Effector memory CD4-positive, alpha-beta T cell (primary cell): Measurements from ENCODE around the gene ZDBF2.

Experiments used
- DNase-seq, 3 donors: peaks; one replicate each; pipeline ENCODE4 v3.0.0-alpha.2; 2020
- H3K27ac ChIP-seq: 2 replicates; pipeline ENCODE4 v1.7.0; 2013; ENCODE audit warnings: mild to moderate bottlenecking, low read length, moderate library complexity; ENCODE audit not compliant: insufficient read depth, poor library complexity, severe bottlenecking
- H3K27me3 ChIP-seq: replicated peaks from 2 replicates; pipeline ENCODE4 v1.7.0; 2013; ENCODE audit warnings: mild to moderate bottlenecking, low read length; ENCODE audit not compliant: insufficient read depth, control insufficient read depth, poor library complexity, severe bottlenecking
- H3K36me3 ChIP-seq: 2 replicates; pipeline ENCODE4 v1.7.0; 2013; ENCODE audit warnings: mild to moderate bottlenecking, low read length, moderate library complexity; ENCODE audit not compliant: control insufficient read depth, insufficient read depth
- H3K4me1 ChIP-seq: 2 replicates; pipeline ENCODE4 v1.7.0; 2013; ENCODE audit warnings: low read length, mild to moderate bottlenecking; ENCODE audit not compliant: control insufficient read depth, insufficient read depth, poor library complexity, severe bottlenecking
- H3K4me3 ChIP-seq: 2 replicates; pipeline ENCODE4 v1.7.0; 2013; ENCODE audit warnings: low read length, low read depth, mild to moderate bottlenecking; ENCODE audit not compliant: insufficient read depth, poor library complexity, severe bottlenecking
- H3K9me3 ChIP-seq: 2 replicates; pipeline ENCODE4 v1.7.0; 2013; ENCODE audit warnings: mild to moderate bottlenecking, low read length, moderate library complexity; ENCODE audit not compliant: control insufficient read depth

The ZDBF2 gene

DNA sequence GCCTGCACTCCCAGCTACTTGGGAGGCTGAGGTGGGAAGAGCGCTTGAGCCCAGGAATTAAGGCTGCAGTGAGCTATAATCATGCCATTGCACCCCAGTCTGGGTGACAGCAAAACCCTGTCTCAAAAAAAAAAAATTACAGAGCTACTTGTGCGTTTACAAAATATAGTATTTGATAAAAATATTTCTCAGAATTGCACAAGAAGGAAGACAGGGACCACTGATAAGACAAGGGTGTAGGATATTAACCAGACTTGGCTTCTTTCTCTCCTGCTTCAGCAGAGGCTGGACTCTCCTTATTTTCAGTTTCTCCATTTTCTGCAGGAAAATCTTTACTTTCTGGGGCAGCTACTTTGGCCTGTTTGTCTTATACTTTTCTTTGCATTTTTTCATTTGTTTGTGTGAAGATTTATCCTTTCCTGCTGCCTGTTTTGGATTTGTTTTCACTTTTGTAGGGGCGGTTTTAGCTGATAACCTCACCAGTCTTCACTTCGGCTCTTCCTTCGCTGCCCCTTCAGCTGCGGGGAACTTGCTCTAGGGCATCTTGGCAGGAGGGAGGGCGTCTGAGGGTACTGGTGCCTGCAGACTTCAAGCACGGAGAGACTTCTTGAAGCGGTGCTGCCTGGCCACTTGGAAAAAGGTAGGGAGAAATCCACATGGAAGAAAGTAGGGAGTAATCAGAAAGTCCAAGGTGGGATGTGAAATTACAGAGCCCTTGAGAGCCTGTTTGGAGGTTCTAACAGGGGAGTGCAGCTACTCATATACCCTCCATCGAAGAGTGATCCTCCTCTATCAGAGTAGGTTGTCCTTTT is 14.9 kb upstream of the ZDBF2 start:
- H3K27me3 ChIP-seq, result peaks cover 18% of the 10 kb centered on the region
- H3K9me3 ChIP-seq, result no peaks in the 10 kb centered on the region
- H3K4me3 ChIP-seq, result no peak overlapping the region
- H3K4me1 ChIP-seq, result no peaks in the 10 kb centered on the region
- H3K36me3 ChIP-seq, result no peaks in the 10 kb centered on the region
- DNase-seq, result no peak
- no peak overlapping the region for H3K27ac ChIP-seq

DNA sequence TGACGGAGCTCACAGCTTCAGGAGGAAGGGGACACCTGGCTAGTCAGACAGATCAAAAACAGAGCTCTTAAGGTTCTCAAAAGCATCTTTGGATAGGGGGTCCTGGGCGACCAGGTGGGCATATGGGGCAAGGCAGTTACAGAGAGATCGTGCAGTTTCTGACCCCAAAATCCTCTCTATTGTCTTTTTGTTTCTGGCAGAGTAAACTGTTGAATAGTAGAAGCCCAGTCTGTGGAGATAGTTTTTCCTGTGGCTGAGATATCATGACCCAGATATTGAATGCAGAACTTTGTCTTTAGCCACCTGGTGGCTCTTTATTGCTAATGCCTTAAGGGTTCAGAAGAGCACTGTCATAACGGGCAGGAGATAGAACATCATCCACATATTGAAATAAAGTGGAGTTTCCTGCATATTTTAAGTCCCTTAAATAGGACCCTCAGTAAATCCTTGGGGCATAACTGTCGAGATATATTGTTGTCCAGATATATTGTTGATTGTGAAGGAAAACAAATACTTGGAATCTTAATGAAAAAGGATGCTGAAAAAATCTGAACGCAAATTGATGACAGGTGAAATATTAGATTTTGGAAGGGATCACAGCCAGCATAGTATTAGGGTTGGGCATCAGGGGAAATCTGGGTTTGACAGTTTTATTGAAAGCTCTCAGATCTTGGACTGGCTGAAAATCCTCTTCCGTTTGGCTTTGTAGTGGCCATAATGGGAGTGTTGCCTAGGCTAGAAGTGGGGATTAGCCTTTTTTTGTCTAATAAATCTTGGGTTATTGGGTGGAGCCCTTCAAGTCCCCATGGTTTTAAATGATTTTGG is 14.1 kb upstream of the ZDBF2 start:
- no peak overlapping the region for H3K4me3 ChIP-seq
- DNase-seq, result no peak
- H3K9me3 ChIP-seq, result no peaks in the 10 kb centered on the region
- H3K27me3 ChIP-seq, result peaks cover 12% of the 10 kb centered on the region
- no peaks in the 10 kb centered on the region for H3K4me1 ChIP-seq
- no peak overlapping the region for H3K27ac ChIP-seq
- H3K36me3 ChIP-seq, result no peaks in the 10 kb centered on the region

DNA sequence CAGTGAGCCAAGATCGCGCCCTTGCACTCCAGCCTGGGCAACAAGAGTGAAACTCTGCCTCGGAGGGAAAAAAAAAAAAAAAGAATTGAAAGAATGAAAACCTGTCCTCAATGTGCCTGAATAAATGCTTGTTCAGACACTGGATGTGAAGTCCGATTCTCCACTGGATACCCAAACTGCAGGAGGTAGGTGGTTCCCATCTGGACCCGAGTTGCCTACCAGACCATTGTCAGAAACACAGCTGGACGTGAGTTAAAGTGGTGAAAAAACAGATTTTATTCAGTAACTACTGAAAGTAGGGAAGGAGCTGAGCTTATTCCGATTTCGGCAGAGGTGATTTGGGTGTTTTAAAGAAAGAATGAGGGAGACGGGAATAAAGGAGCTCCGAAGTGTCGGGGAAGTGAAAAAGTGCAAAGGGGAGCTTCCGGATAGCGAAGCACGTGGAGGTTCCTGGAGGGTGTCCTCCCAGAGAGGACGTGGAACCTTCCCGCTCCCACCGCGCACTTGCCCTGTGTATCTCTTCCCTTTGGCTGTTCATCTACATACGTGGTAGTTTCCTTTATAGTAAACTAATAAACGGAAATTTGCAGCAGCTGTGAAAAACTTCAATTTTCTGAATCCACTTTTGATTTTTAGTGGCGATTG is 10.4 kb upstream of the ZDBF2 start:
- DNase-seq, result no peak
- Histone ChIP-seq H3K4me1 (no peaks in the 10 kb centered on the region), H3K27ac (no peak overlapping the region), H3K4me3 (no peak overlapping the region), H3K36me3 (no peaks in the 10 kb centered on the region), H3K9me3 (no peaks in the 10 kb centered on the region), H3K27me3 (peaks cover 30% of the 10 kb centered on the region)

DNA sequence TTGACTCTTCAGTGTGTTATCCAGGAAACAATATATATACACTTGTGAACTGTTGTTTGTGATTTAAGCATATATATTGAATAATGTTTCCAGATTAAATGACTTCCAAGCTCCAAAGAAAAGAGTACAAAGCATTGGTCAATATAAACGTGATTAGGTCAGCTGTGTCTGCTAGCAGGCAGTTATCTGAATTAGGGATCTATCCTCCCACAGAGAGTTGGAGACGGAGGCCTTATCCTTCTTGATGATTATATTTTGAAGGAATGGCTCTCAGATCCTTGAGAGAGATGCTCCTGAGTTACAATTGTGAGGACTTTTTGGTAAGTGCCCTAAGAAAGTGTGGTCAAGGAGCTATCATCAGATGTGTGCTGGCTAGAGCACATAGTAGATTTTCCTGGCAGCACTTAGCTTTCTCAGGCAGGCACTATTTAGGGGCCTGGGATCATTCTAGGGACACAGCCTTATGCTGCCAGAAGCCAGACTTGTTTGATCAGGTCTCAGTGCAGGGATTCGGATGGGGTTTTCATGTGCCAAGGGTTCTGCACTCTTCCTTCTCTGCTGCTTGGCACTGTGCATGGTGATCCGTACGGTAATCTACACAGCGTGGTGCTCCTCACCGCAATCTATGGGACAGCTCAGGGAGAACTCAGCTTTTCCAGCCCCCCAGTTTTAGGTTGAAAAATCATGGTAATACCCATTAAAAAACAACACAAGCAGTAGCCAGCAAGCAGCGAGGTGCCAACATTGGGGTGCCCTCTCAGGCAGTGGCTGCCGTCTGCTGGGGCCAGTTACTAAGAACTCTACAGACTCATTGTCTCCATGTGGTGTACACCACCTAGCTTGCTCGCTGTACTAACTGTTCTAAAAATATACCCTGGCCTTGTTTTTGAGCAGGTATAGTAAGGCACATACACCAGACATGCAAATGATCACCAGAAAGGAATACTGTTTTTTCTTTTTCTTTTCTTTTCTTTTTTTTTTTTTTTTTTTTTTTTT is 8.0 kb upstream of the ZDBF2 start:
- Histone ChIP-seq H3K4me1 (no peaks in the 10 kb centered on the region), H3K36me3 (no peaks in the 10 kb centered on the region), H3K4me3 (no peak overlapping the region), H3K9me3 (no peaks in the 10 kb centered on the region), H3K27me3 (peaks cover 23% of the 10 kb centered on the region), H3K27ac (no peak overlapping the region)
- DNase-seq, result no peak

DNA sequence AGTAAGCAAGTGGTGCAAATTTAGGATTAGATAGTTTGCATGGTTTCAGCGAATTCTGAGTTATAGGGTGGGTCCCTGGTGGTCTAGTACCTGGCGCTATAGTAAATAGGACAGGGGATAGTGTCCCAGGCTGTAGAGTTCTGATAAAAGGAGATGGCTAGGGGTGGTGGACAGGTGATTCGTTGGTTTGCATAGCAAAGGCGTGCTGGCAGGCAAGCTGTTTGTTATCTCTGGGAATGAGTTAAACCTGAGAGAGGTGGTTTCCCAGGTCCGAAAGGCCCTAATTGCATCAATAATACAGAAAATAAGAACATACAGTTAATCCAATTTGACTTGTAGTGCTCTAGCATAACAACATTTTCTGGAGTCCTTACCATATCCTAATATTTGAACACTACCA is 6.9 kb upstream of the ZDBF2 start:
- DNase-seq, result no peak
- Histone ChIP-seq H3K9me3 (no peaks in the 10 kb centered on the region), H3K27ac (no peak overlapping the region), H3K4me3 (no peak overlapping the region), H3K36me3 (no peaks in the 10 kb centered on the region), H3K27me3 (peaks cover 23% of the 10 kb centered on the region), H3K4me1 (no peaks in the 10 kb centered on the region)

DNA sequence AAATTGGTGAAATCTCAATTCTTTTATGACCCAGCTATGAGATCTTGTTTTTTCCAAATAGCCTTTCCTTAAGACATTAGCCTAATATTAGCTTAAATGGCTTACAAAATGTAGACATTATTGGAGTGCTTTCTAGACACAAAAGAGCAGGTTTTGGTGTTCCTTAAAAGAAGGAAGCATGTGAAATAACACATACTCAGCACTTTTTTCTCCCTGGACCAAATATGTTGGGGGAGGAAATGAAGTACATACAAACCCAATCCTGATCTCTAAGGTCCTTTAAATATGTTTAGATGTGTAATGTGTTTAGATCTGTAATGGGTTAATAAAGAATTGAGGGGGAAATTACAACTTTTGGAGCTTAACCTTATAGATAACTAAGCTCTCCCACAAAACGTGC is 3.4 kb upstream of the ZDBF2 start:
- Histone ChIP-seq H3K9me3 (no peaks in the 10 kb centered on the region), H3K4me1 (peaks cover 14% of the 10 kb centered on the region), H3K36me3 (no peaks in the 10 kb centered on the region), H3K4me3 (no peak overlapping the region), H3K27me3 (peaks cover 16% of the 10 kb centered on the region), H3K27ac (no peak overlapping the region)
- DNase-seq, result no peak

DNA sequence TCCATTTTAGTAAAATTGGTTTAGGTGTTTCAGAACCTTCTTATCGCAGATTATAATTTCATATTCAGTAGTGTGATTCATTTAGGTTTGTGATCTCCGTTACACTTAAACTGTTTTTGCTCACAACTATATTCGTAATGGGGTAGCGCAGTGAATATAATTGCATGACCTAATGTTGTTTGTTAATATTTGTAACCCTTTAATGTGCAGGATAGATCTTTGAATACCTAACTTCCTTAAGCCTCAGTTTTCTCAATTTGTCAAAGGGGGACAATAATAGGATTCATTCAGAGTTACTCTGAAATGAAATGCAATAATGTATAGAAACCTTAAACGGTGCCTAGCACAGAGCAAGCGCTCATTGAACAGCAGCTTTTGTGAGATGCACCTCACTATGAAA is 558 bp upstream of the ZDBF2 start:
- H3K4me3 ChIP-seq, result no peak overlapping the region
- H3K27ac ChIP-seq, result no peak overlapping the region
- no peaks in the 10 kb centered on the region for H3K36me3 ChIP-seq
- no peaks in the 10 kb centered on the region for H3K9me3 ChIP-seq
- peaks cover 7% of the 10 kb centered on the region for H3K27me3 ChIP-seq
- DNase-seq, result no peak
- H3K4me1 ChIP-seq, result peaks cover 14% of the 10 kb centered on the region

DNA sequence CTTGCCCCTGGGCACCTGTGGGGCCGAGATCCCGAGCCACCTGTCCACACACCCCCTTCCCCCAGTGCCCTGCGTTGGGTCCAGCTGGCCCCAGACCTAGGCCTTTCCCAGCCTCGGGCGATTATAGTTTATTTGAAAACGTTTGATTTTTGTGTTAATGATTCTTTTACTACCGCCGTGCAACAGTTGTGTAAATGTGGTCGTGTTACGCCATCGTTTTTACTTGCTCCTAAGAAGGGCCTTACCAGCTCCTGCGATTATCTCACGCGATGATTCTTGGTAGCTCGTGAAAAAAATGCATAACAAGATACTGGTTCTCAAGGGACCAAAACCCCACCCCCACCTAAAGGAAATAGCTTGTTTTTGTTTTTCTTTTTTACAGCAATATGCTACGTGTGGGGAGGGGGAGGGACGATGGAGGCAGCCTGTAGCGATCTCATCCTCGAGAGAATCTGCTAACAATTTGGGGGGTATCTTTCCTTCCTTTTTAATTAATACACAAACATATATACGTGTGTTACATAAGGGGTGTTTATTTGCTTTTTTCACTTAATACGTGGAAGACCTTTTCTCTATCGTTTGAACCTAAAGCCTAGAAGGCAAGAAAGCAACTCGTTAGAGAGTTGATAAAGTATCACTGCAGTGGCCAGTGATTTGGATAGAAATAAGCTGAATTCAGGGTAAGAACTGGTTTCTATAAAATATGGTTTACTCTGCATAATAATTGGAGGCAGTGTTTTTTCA is 1.0 kb downstream of the ZDBF2 start:
- peak overlapping the region; percentile 52 for H3K27ac ChIP-seq
- peaks cover 4% of the 10 kb centered on the region for H3K27me3 ChIP-seq
- DNase-seq, result peak in 1 of 3 donors; percentile 1
- no peaks in the 10 kb centered on the region for H3K36me3 ChIP-seq
- peaks cover 14% of the 10 kb centered on the region for H3K4me1 ChIP-seq
- H3K4me3 ChIP-seq, result peak overlapping the region; percentile 78
- H3K9me3 ChIP-seq, result no peaks in the 10 kb centered on the region
